ENCODE data around the gene MICALL2.

DNA sequence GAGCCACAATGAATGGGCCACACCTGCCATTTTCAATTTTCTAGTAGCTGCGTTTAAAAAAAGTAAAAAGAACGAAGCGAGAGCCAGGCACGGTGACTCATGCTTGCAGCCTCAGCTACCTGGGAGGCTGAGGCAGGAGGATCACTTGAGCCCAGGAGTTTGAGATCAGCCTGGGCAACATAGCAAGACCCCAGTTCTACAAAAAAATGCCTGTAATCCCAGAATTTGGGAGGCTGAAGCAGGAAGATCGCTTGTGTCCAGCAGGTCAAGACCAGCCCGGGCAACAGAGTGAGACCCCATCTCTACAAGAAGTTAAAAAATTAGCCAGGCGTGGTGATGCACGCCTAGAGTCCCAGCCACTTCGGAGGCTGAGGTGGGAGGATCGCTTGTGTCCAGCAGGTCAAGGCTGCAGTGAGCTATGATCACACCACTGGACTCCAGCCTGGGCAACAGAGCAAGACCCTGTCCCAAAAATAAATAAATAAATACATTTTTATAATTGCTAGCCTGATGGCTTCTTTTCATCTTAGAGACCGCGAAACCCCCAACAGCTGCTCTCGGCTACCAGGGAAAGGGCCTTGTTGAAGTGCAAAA, 32.1 kb downstream of the MICALL2 start:
- TF ChIP-seq POLR2A (IDR thresholded peaks at IDR 0.05; ENCODE audit: low read length) (no peak), KDM1A (IDR thresholded peaks at IDR 0.05; ENCODE audit: low read depth) (no peak), MYC (IDR thresholded peaks at IDR 0.05; ENCODE audit: borderline replicate concordance, low read length) (no peak), ZFP36 (IDR thresholded peaks at IDR 0.05; ENCODE audit: borderline replicate concordance, partially characterized antibody) (no peak), FOSL2 (IDR thresholded peaks at IDR 0.05) (no peak), FOSL2 (CRISPR knock-in tag; IDR thresholded peaks at IDR 0.05) (0 out of 2 replicates have a peak, but pooled peaks have one; percentile 17), JUN (IDR thresholded peaks at IDR 0.05) (no peak), RNF2 (IDR thresholded peaks at IDR 0.05; ENCODE audit: borderline replicate concordance, low read depth) (no peak), BHLHE40 (IDR thresholded peaks at IDR 0.05; ENCODE audit: low read depth, low read length) (no peak)
- TF ChIP-seq, protein P1, sequence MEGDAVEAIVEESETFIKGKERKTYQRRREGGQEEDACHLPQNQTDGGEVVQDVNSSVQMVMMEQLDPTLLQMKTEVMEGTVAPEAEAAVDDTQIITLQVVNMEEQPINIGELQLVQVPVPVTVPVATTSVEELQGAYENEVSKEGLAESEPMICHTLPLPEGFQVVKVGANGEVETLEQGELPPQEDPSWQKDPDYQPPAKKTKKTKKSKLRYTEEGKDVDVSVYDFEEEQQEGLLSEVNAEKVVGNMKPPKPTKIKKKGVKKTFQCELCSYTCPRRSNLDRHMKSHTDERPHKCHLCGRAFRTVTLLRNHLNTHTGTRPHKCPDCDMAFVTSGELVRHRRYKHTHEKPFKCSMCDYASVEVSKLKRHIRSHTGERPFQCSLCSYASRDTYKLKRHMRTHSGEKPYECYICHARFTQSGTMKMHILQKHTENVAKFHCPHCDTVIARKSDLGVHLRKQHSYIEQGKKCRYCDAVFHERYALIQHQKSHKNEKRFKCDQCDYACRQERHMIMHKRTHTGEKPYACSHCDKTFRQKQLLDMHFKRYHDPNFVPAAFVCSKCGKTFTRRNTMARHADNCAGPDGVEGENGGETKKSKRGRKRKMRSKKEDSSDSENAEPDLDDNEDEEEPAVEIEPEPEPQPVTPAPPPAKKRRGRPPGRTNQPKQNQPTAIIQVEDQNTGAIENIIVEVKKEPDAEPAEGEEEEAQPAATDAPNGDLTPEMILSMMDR (IDR thresholded peaks at IDR 0.05) = no peak

All from A549 (cell line).